HG03558 (cell line): ENCODE data around the gene GAK.
"Not testable (repeated sequence)": the region's sequence is repeated elsewhere in the genome, so short reads cannot be mapped to it uniquely, and the experiment has no call there.

Source experiments
- ATAC-seq: cut with Tn5 transposase; IDR thresholded peaks from one replicate; pipeline ENCODE4 v1.9.1; 2021; ENCODE audit warnings: moderate number of reproducible peaks; ENCODE audit not compliant: unreplicated experiment; ENCODE audit errors: extremely low read depth

The GAK gene

GRCh38 chr4:823176-823760 is 108.8 kb downstream of the GAK start:
- ATAC-seq = no peak

GRCh38 chr4:822361-823175 is 109.5 kb downstream of the GAK start:
- no peak for ATAC-seq

GRCh38 chr4:821631-822030 is 110.5 kb downstream of the GAK start:
- no peak for ATAC-seq

- ATAC-seq = no peak
Observed at GRCh38 chr4:821181-821591, 110.9 kb downstream of the GAK start.

- ATAC-seq = no peak
Observed at GRCh38 chr4:820230-821172, 111.6 kb downstream of the GAK start.

- ATAC-seq = no peak
Observed at GRCh38 chr4:819401-820229, 112.5 kb downstream of the GAK start.

- ATAC-seq = no peak
Observed at GRCh38 chr4:818106-818921, 113.8 kb downstream of the GAK start.

GRCh38 chr4:815464-816146 is 116.5 kb downstream of the GAK start:
- no peak for ATAC-seq

- no peak for ATAC-seq
Observed at GRCh38 chr4:814312-814850, 117.7 kb downstream of the GAK start.

- ATAC-seq = no peak
Observed at GRCh38 chr4:813900-814299, 118.2 kb downstream of the GAK start.

GRCh38 chr4:808860-809570 is 123.1 kb downstream of the GAK start:
- ATAC-seq = no peak

GRCh38 chr4:807792-808191 is 124.3 kb downstream of the GAK start:
- no peak for ATAC-seq

- not testable (repeated sequence) for ATAC-seq
Observed at GRCh38 chr4:806979-807378, 125.1 kb downstream of the GAK start.

GRCh38 chr4:804804-805203 is 127.3 kb downstream of the GAK start:
- ATAC-seq = no peak

- ATAC-seq = no peak
Observed at GRCh38 chr4:803884-804283, 128.2 kb downstream of the GAK start.

- no peak for ATAC-seq
Observed at GRCh38 chr4:801436-802124, 130.5 kb downstream of the GAK start.
